ENCODE data around the gene NPTX1.

Gene NPTX1

DNA sequence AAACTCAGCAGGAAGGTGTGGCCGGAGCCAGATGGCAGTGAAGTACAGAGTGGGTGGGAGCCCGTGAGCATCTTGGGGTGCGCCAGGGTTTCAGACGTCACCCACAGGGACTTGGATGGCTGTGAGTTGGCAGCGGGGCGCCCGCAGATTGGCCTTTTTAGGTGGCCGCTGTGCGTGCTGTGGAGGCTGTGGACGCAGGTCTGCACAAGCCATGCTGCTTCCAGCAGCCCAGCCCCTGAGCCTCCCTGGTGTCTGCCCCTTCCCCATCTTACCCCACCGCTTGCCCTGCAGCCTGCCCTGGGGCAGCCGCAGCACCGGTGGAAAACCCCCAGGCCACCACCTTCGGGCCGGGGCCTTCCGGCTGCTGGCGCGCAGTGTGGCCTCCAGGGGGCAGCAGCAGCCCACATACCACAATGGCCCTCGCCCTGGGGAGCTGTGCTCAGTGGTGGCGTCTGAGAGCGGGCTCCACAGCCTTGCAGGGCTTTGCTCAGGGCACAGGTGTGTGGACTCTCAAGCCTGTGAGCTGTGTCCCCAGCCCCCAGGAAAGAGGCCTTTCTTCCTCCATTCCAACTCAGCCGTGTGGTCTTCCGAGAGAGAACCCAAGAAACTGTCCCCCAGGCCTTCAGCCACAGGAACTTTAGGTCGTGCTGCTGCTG, 49.6 kb downstream of the NPTX1 start:
- peak; percentile 90 for DNase-seq (ENCODE audit: low spot score)

DNA sequence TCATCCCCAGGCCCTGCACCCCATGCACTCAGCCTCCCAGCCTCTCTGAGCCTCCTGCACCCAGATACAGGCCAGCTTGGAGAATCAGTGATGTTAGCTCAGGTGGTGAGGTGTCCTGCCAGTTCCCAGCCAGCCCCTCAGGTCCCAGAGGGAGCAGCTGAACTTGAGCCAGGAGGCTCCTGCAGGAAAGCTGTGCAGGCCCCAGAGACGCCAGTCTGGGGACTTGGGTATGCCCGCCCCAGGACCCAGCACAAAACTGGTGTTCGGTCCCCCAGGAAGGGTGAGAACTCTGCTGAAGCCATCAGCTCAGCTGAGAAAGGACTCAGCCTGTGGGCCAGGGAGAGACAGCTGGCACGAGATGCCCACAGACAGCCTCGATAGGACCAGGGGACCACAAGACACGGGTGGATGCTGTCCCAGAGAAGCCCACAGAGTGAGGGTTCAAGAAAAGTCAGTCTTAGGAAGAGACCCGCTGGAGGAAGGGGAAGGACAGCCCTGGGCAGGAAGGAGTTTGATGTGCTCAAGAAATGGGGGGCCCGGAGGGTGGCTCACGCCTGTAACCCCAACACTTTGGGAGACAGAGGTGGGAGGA, 50.5 kb downstream of the NPTX1 start:
- DNase-seq (ENCODE audit: low spot score) = no peak

DNA sequence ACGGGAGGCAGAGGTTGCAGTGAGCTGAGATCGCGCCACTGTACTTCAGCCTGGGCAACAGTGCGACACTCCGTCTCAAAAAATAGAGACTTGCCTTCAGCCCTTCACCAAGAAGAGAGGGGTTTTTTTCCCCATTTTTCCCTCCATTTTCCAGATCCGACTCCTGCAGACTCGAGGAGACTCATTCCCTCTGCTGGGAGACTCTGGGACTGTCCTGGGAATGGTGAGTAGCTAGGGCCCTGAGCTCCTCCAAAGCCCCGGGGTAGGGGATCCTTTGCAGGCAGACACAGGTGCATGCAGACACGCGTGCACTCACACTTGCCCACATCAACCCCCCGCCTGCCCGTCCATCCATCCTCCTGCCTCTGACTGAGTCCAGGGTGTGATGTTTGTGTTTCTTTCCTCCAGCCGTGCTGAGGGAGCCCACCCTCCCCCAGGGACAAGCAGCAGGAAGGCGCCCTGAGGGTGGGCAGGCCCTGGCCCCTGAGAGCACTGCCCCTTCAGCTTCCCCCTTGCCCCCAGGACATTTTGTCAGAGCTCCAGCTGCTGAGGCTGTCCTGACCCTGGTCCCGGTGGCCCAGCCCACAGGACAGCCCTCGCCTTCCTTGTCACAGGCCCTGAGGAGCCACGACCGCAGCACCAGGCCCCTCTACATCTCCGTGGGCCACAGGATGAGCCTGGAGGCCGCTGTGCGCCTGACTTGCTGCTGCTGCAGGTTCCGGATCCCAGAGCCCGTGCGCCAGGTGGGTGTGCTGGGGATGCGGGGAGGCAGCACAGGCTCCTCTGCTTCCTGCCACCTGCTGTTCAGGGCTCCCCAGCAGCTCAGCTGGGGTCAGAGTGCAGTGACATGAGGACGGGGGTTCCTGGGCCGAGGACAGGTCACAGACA, 51.3 kb downstream of the NPTX1 start:
- no peak for DNase-seq (ENCODE audit: low spot score)

GRCh38 chr17:80424261-80424660, 52.1 kb downstream of the NPTX1 start:
- no peak for DNase-seq (ENCODE audit: low spot score)

GRCh38 chr17:80423536-80424225, 52.7 kb downstream of the NPTX1 start:
- DNase-seq (ENCODE audit: low spot score) = no peak

DNA sequence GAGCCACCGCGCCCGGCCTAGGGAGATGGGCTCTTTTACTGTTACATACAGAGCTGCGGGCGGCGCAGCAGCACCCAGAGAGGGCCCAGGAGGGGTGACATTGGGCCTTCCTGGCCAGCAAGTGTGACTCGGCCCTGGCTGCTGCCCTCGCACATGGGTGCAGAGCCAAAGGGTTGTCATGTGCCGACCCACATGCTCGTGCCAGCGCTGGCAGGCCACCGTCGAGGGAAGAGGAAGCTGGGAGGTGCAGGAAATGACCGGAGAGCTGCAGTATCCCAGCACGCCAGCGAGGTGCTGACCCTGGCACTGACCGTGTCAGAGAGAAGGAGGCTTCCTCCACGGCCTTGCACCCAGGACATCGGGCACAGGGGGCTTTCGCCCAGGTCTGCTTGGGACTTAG, 53.4 kb downstream of the NPTX1 start:
- no peak for DNase-seq (ENCODE audit: low spot score)

- DNase-seq (ENCODE audit: low spot score) = no peak
Measured at GRCh38 chr17:80422276-80422675, 54.1 kb downstream of the NPTX1 start.

GRCh38 chr17:80421381-80422090, 54.9 kb downstream of the NPTX1 start:
- no peak for DNase-seq (ENCODE audit: low spot score)

GRCh38 chr17:80419255-80419654, 57.2 kb downstream of the NPTX1 start:
- DNase-seq (ENCODE audit: low spot score) = no peak

GRCh38 chr17:80418589-80418988, 57.8 kb downstream of the NPTX1 start:
- no peak for DNase-seq (ENCODE audit: low spot score)

Measured in germinal center (tissue), 1 donor.